HFF-Myc (cell line): ENCODE measurements around the gene UBE2Q2.
"Not testable (repeated sequence)": the region's sequence is repeated elsewhere in the genome, so short reads cannot be mapped to it uniquely, and the experiment has no call there.

Source experiments
- DNase-seq: peaks from one replicate; pipeline ENCODE4 v3.0.0-alpha.2; 2011; ENCODE audit warnings: low read depth; ENCODE audit errors: extremely low read depth
- H3K4me3 ChIP-seq: replicated peaks from 2 replicates; pipeline ENCODE4 v1.5.1; 2011; ENCODE audit warnings: low read depth, mild to moderate bottlenecking, control low read depth, low read length
- CTCF ChIP-seq: IDR thresholded peaks from 2 replicates; pipeline ENCODE4 v1.5.1; 2012; ENCODE audit warnings: mild to moderate bottlenecking, low read depth, low read length, control low read depth; ENCODE audit errors: missing control alignments

The UBE2Q2 gene

GRCh38 chr15:75842722-75843677, at the start of gene UBE2Q2:
Gene UBE2Q2 (plus strand): TSS chr15:75843447. CDS start chr15:75843667, 220 bp downstream.
- peak within 1 kb of the TSS; percentile 92 for H3K4me3 ChIP-seq
- TF ChIP-seq CTCF = no peak
- no peak for DNase-seq

GRCh38 chr15:75796321-75796720, 46.9 kb upstream of the UBE2Q2 start:
- TF ChIP-seq CTCF = no peak
- no peak overlapping the region for H3K4me3 ChIP-seq
- DNase-seq = no peak

GRCh38 chr15:75797146-75797545, 46.1 kb upstream of the UBE2Q2 start:
- not testable (repeated sequence) for H3K4me3 ChIP-seq, DNase-seq

- H3K4me3 ChIP-seq = no peak overlapping the region
- no peak for TF ChIP-seq CTCF
- DNase-seq = no peak
Observed at GRCh38 chr15:75799190-75799589, 44.1 kb upstream of the UBE2Q2 start.

- not testable (repeated sequence) for DNase-seq, H3K4me3 ChIP-seq
Observed at GRCh38 chr15:75800409-75800808, 42.8 kb upstream of the UBE2Q2 start.

- peak; percentile 70 for TF ChIP-seq CTCF
- peak; percentile 45 for DNase-seq
- peak overlapping the region; percentile 34 for H3K4me3 ChIP-seq
Observed at GRCh38 chr15:75801859-75802593, 41.2 kb upstream of the UBE2Q2 start.

GRCh38 chr15:75807486-75807885, 35.8 kb upstream of the UBE2Q2 start:
- DNase-seq, H3K4me3 ChIP-seq: not testable (repeated sequence)

GRCh38 chr15:75808009-75808408, 35.2 kb upstream of the UBE2Q2 start:
- not testable (repeated sequence) for DNase-seq

GRCh38 chr15:75808563-75808962, 34.7 kb upstream of the UBE2Q2 start:
- H3K4me3 ChIP-seq = no peak overlapping the region
- no peak for DNase-seq
- no peak for TF ChIP-seq CTCF

More at GRCh38 chr15:75808009-75808408, 35.2 kb upstream of the UBE2Q2 start:
- not testable (repeated sequence) for H3K4me3 ChIP-seq
